ENCODE data around the gene CUEDC1. TPM values are rescaled to one million over a fixed set of nuclear protein-coding genes. Genes with fewer than 3 reads are reported as not detected.

Gene CUEDC1
- total and polyA plus RNA-seq, 9 of the 15 experiments (the other 6 are each of a cell fraction or from before 2014, with no cell fraction given) = 0.20 to 4.1 (median 1.6) TPM; not detected in 1

DNA sequence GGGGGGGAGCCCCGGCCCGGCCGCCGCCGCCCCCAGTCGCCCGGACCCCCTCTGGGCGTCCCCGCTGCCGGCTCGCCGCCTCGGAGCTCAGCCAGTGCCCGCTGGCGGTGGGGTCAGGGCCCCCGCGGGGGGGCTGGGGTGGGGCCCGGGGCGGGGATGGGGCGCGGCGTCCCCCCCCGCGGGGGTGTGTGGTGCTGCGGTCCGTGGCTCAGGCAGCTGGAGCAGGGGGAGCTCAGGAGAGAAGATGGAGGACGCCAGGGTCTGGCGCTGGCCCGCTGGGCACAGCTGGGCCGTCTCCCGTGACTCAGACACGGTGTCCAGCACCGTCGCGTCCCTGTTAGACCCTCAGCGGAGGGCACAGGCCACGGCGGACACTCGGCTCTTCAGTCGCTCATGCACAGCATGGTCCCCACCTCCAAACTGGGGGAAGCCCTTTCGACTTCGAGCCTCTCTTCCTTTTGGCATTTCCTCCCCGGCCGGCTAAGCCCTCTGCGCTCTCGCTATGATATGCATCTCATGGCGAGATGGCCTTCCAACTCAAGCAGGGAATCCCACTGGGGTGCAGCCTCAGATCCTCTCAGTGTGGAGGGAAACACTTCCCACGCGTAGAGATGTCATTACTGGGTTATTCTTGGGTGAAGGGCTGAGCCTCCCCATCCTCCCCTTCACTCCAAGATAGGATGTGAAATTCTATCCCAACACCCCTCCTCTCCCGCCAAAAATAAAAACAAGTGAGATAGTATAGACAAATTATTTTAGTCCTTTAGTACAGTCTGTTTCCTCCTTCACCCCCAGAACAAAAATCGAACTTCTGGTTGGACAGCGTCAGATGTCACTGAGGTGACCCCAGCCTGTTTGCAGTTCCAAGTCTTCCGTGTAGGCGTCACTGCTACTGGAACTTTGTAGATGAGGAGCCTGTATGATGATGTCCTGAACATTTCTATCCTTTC is 33.4 kb upstream of the CUEDC1 start (continued):
- TF ChIP-seq, protein P1, sequence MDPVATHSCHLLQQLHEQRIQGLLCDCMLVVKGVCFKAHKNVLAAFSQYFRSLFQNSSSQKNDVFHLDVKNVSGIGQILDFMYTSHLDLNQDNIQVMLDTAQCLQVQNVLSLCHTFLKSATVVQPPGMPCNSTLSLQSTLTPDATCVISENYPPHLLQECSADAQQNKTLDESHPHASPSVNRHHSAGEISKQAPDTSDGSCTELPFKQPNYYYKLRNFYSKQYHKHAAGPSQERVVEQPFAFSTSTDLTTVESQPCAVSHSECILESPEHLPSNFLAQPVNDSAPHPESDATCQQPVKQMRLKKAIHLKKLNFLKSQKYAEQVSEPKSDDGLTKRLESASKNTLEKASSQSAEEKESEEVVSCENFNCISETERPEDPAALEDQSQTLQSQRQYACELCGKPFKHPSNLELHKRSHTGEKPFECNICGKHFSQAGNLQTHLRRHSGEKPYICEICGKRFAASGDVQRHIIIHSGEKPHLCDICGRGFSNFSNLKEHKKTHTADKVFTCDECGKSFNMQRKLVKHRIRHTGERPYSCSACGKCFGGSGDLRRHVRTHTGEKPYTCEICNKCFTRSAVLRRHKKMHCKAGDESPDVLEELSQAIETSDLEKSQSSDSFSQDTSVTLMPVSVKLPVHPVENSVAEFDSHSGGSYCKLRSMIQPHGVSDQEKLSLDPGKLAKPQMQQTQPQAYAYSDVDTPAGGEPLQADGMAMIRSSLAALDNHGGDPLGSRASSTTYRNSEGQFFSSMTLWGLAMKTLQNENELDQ (CRISPR knock-in tag; IDR thresholded peaks at IDR 0.05; ENCODE audit: borderline replicate concordance) = no peak
- TF ChIP-seq ZNF830 (CRISPR knock-in tag; IDR thresholded peaks at IDR 0.05) (0 out of 2 replicates have a peak, but pooled peaks have one; percentile 93), L3MBTL2 (IDR thresholded peaks at IDR 0.05) (peak; percentile 24; the same call in 1 of the 2 replicates), POLR2A (conservative IDR thresholded peaks at IDR 0.05) (peak; percentile 85), CREB1 (IDR thresholded peaks at IDR 0.05) (no peak), CREB1 (CRISPR knock-in tag; IDR thresholded peaks at IDR 0.05) (no peak), SMAD2 (IDR thresholded peaks at IDR 0.05; ENCODE audit: low read depth, low read length) (no peak), HLTF (IDR thresholded peaks at IDR 0.05) (0 out of 2 replicates have a peak, but pooled peaks have one; percentile 37), HDAC1 (IDR thresholded peaks at IDR 0.05) (peak in 1 of 2 experiments; percentile 71; a peak in 2 of 4 replicates), JUND (IDR thresholded peaks at IDR 0.05; ENCODE audit: borderline replicate concordance, low read depth, low read length) (peak; percentile 29; the same call in 1 of the 2 replicates), JUND (tag; IDR thresholded peaks at IDR 0.05; ENCODE audit: borderline replicate concordance, low read depth, low read length) (no peak), CREM (IDR thresholded peaks at IDR 0.05; ENCODE audit: low read depth) (peak; percentile 36; the same call in 1 of the 2 replicates), ZFPM2 (CRISPR knock-in tag; IDR thresholded peaks at IDR 0.05) (peak; percentile 76), GABPB2 (CRISPR knock-in tag; conservative IDR thresholded peaks at IDR 0.05) (0 out of 2 replicates have a peak, but pooled peaks have one; percentile 64)
- TF ChIP-seq, protein P2, sequence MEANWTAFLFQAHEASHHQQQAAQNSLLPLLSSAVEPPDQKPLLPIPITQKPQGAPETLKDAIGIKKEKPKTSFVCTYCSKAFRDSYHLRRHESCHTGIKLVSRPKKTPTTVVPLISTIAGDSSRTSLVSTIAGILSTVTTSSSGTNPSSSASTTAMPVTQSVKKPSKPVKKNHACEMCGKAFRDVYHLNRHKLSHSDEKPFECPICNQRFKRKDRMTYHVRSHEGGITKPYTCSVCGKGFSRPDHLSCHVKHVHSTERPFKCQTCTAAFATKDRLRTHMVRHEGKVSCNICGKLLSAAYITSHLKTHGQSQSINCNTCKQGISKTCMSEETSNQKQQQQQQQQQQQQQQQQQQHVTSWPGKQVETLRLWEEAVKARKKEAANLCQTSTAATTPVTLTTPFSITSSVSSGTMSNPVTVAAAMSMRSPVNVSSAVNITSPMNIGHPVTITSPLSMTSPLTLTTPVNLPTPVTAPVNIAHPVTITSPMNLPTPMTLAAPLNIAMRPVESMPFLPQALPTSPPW (CRISPR knock-in tag; IDR thresholded peaks at IDR 0.05) = peak; percentile 94
- TF ChIP-seq, protein P3, sequence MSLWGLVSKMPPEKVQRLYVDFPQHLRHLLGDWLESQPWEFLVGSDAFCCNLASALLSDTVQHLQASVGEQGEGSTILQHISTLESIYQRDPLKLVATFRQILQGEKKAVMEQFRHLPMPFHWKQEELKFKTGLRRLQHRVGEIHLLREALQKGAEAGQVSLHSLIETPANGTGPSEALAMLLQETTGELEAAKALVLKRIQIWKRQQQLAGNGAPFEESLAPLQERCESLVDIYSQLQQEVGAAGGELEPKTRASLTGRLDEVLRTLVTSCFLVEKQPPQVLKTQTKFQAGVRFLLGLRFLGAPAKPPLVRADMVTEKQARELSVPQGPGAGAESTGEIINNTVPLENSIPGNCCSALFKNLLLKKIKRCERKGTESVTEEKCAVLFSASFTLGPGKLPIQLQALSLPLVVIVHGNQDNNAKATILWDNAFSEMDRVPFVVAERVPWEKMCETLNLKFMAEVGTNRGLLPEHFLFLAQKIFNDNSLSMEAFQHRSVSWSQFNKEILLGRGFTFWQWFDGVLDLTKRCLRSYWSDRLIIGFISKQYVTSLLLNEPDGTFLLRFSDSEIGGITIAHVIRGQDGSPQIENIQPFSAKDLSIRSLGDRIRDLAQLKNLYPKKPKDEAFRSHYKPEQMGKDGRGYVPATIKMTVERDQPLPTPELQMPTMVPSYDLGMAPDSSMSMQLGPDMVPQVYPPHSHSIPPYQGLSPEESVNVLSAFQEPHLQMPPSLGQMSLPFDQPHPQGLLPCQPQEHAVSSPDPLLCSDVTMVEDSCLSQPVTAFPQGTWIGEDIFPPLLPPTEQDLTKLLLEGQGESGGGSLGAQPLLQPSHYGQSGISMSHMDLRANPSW (CRISPR knock-in tag; IDR thresholded peaks at IDR 0.05) = no peak
- TF ChIP-seq, protein P4, sequence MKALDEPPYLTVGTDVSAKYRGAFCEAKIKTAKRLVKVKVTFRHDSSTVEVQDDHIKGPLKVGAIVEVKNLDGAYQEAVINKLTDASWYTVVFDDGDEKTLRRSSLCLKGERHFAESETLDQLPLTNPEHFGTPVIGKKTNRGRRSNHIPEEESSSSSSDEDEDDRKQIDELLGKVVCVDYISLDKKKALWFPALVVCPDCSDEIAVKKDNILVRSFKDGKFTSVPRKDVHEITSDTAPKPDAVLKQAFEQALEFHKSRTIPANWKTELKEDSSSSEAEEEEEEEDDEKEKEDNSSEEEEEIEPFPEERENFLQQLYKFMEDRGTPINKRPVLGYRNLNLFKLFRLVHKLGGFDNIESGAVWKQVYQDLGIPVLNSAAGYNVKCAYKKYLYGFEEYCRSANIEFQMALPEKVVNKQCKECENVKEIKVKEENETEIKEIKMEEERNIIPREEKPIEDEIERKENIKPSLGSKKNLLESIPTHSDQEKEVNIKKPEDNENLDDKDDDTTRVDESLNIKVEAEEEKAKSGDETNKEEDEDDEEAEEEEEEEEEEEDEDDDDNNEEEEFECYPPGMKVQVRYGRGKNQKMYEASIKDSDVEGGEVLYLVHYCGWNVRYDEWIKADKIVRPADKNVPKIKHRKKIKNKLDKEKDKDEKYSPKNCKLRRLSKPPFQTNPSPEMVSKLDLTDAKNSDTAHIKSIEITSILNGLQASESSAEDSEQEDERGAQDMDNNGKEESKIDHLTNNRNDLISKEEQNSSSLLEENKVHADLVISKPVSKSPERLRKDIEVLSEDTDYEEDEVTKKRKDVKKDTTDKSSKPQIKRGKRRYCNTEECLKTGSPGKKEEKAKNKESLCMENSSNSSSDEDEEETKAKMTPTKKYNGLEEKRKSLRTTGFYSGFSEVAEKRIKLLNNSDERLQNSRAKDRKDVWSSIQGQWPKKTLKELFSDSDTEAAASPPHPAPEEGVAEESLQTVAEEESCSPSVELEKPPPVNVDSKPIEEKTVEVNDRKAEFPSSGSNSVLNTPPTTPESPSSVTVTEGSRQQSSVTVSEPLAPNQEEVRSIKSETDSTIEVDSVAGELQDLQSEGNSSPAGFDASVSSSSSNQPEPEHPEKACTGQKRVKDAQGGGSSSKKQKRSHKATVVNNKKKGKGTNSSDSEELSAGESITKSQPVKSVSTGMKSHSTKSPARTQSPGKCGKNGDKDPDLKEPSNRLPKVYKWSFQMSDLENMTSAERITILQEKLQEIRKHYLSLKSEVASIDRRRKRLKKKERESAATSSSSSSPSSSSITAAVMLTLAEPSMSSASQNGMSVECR (CRISPR knock-in tag; IDR thresholded peaks at IDR 0.05) = peak; percentile 41
